Adrenal gland (tissue), 12 donors: Measurements from ENCODE around the gene NDC1. TPM values are rescaled to one million over a fixed set of nuclear protein-coding genes. Genes with fewer than 3 reads are reported as not detected.

ENCODE experiments used
- DNase-seq, 7 donors: peaks; one replicate each; pipeline ENCODE4 v3.0.0-alpha.2; 2019 to 2020
- H3K27ac ChIP-seq, 5 donors: fragments of 200-600 bp; sonication (generic) in 4 of 5; 1 replicate in 3 of 5; 2 replicates in 2 of 5; pipeline versions ENCODE4 v1.5.1 to v1.8.0; 2016 to 2020; ENCODE audit warnings: mild to moderate bottlenecking in 1 of 5
- H3K27me3 ChIP-seq: fragments of 200-600 bp; 2 replicates; pipeline ENCODE4 v1.8.0; 2021
- H3K36me3 ChIP-seq, 2 donors: fragments of 200-600 bp; replicated peaks in 1 of 2; 1 replicate in 1 of 2; 2 replicates in 1 of 2; pipeline versions ENCODE4 v1.5.1 to v1.8.0; 2018 to 2022
- H3K4me1 ChIP-seq, 2 donors: fragments of 200-600 bp; replicated peaks in 1 of 2; 1 replicate in 1 of 2; 2 replicates in 1 of 2; pipeline versions ENCODE4 v1.5.1 to v1.8.0; 2018 to 2021
- H3K4me3 ChIP-seq, 4 donors: fragments of 200-600 bp; sonication (generic) in 3 of 4; one replicate each; pipeline ENCODE4 v1.5.1; 2016 to 2018
- H3K9me3 ChIP-seq, 3 donors: fragments of 200-600 bp; sonication (generic) in 1 of 3; replicated peaks in 1 of 3; 1 replicate in 2 of 3; 2 replicates in 1 of 3; pipeline versions ENCODE4 v1.5.1 to v1.8.0; 2016 to 2021
- CTCF ChIP-seq, 6 experiments: fragments of 450-650 bp in 4 of 6; fragments of 200-600 bp in 2 of 6; sonication (generic) in 1 of 6; IDR thresholded peaks; 1 replicate in 5 of 6; 2 replicates in 1 of 6; pipeline versions ENCODE4 v1.5.1 to v1.8.0; 2016 to 2021; ENCODE audit warnings: antibody characterized with exemption in 6 of 6, mild to moderate bottlenecking in 2 of 6, moderate library complexity in 1 of 6
- POLR2A ChIP-seq, 2 donors: fragments of 450-650 bp; IDR thresholded peaks; one replicate each; pipeline ENCODE4 v1.6.1; 2017; ENCODE audit warnings: antibody characterized with exemption in 2 of 2, mild to moderate bottlenecking in 2 of 2, moderate library complexity in 1 of 2
- WGBS, 4 donors: extraction: QIAGEN DNeasy Blood & Tissue Kit in 2 of 4; methylation state at CpG; one replicate each; pipeline versions ENCODE4 v1.1.5 to v1.1.7; 2013 to 2017; 5-methylcytosine and 5-hydroxymethylcytosine counted together
- intact Hi-C, 2 donors: fragments of 100-400 bp; cut with DNase I; formaldehyde crosslinking; loops; one replicate each; pipeline versions ENCODE4 v1.14.1 to v1.15.0; 2022 to 2023
- polyA plus RNA-seq, 3 donors: library from polyadenylated mRNA; stranded (reverse); fragments of 200-250 nt in 2 of 3; fragments of 350-450 nt in 1 of 3; fragmentation: Illumina TruSeq in 1 of 3; extraction: RNeasy Lipid Tissue Mini Kit (QIAGEN cat#74804) in 1 of 3; gene quantifications; one replicate each; pipeline ENCODE4 v1.2.3, GENCODE V29; 2013 to 2014
- total RNA-seq, 9 donors: library from RNA; depleted of rRNA in 4 of 9; stranded (reverse); fragments of >200 nt in 4 of 9; fragments of 120-200 nt in 1 of 9; fragmentation: NEBNext Ultra II Directional in 1 of 9; extraction: Animal tissue kit (Norgen Biotek cat#: 25700) in 1 of 9; gene quantifications; one replicate each; pipeline versions ENCODE4 v1.1.0 to v1.2.4, GENCODE V29; 2013 to 2023
- donor health status: healthy with polysubstance abuse.
- donor health status: Bipolar disorder and iron deficiency.
- donor health status: DM: yes; HTN: yes; CAD: no.
- donor health status: DM: no; HTN: no; CAD: no.
- donor health status: DM: no; HTN: no; CAD: no.
- donor health status: DM: yes; HTN: yes; CAD: no.

Gene NDC1
- total and polyA plus RNA-seq, 12 donors, result 2.9 to 21.9 (median 10.4) TPM

DNA sequence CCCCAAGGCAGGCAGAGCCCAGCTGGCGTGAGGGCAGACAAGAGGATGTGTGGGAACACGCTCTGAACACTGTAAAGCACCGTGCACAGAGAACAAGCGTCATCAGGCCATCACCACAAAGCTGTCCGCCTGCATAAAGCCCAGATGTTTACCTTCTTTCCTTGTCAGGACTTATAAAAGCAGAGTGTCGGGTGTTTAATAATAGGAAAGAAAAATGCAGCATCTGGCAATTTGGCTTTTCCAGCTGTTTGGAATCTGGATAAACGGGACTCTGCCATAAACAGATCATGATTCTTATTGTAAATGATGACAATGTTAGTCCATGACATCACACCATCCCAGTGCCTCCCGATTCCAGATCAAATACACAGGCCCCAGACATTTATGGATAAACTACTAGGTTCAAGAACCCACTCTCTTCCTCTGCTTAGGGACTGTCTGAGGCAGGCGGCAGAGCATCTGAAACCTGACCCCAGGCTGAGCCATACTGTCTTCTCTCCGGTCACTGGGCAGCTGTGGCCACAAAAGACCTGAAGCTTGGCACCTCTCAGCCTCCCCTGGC, 103.4 kb downstream of the NDC1 start:
- TF ChIP-seq POLR2A (IDR thresholded peaks at IDR 0.05) (no peak), CTCF (IDR thresholded peaks at IDR 0.05) (no peak)
- Histone ChIP-seq H3K4me3 (no peak overlapping the region), H3K27me3 (peaks cover 20% of the 10 kb centered on the region), H3K4me1 (peaks cover 0 to 13% of the 10 kb centered on the region in 2 donors), H3K27ac (no peak overlapping the region), H3K36me3 (no peaks in the 10 kb centered on the region), H3K9me3 (no peaks in the 10 kb centered on the region)
- WGBS, 4 donors, result 75 to 89% (median 79%) methylated on average over 10 of the region's 10 CpGs
- no peak for DNase-seq
- intact Hi-C loops, result no loop called here

DNA sequence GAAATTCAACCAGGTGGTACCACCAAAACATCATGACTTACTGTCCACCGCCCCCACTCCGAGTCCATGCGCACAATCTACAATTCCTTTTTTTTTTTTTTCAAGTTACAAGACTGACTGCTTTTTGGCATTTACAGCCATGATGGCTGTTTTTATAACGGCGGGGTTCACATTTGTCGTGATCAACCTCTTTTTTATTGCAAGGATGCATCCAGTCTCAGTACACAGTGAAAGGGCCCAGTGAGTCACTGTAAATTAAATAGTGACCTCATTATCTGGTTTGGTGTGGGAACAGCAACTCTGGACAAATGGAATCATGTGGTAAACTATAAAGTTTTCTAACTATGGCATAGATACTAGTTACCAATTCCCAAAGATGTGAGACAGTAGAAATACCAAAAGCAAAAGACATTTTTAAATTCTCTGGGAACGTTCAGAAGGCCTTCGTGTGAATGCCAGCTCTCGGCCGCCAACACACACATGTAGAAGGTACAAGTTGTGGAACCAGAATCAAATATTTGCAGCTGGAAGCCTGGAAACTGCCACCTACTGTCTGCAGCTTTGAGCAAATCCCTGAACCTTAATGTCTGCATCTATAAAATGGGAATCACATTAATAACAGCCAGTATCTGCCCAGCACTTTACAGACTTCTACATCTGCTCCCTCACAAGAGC, 104.0 kb downstream of the NDC1 start:
- no peaks in the 10 kb centered on the region for H3K36me3 ChIP-seq
- TF ChIP-seq POLR2A (IDR thresholded peaks at IDR 0.05) (no peak), CTCF (IDR thresholded peaks at IDR 0.05) (no peak)
- H3K9me3 ChIP-seq, result no peaks in the 10 kb centered on the region
- no peak overlapping the region for H3K27ac ChIP-seq
- DNase-seq, result no peak
- H3K27me3 ChIP-seq, result peaks cover 15% of the 10 kb centered on the region
- H3K4me1 ChIP-seq, result peaks cover 0 to 13% of the 10 kb centered on the region in 2 donors
- no peak overlapping the region for H3K4me3 ChIP-seq
- intact Hi-C loops, result no loop called here
- WGBS, 4 donors, result 82 to 93% (median 90%) methylated on average over 10 of the region's 10 CpGs

- H3K27ac ChIP-seq, result no peak overlapping the region
- H3K9me3 ChIP-seq, result no peaks in the 10 kb centered on the region
- DNase-seq, result no peak
- no peaks in the 10 kb centered on the region for H3K36me3 ChIP-seq
- H3K4me1 ChIP-seq, result peaks cover 0 to 9% of the 10 kb centered on the region in 2 donors
- intact Hi-C loops, result no loop called here
- TF ChIP-seq POLR2A (IDR thresholded peaks at IDR 0.05), result no peak
- no peak for TF ChIP-seq CTCF (IDR thresholded peaks at IDR 0.05)
- peaks cover 11% of the 10 kb centered on the region for H3K27me3 ChIP-seq
- H3K4me3 ChIP-seq, result no peak overlapping the region
- 86 to 91% (median 88%) methylated on average over 12 of the region's 12 CpGs for WGBS, 4 donors
Observed at GRCh38 chr1:53733447-53733931, 104.6 kb downstream of the NDC1 start.

DNA sequence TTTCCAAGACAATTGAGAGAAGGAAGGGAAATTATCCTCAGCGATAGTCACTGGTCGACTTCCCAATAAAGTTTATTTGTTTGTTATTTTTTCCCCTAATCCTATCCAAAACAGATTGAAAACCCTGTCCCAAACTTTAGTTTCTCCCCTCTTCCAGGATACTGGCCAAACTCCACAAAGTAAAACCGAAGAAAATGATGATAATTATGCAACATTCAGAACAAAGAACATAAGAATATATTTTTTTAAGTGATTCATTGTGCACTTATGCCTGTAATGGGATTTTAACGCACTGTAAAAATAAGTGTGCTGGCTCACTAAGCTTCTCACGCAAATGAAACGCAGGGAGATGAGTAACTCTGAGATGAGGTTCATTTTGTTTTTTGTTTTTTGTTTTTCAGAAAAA, 105.2 kb downstream of the NDC1 start:
- no peak for DNase-seq
- intact Hi-C loops, result no loop called here
- H3K9me3 ChIP-seq, result no peaks in the 10 kb centered on the region
- no peak overlapping the region for H3K27ac ChIP-seq
- peaks cover 5% of the 10 kb centered on the region for H3K27me3 ChIP-seq
- no peaks in the 10 kb centered on the region for H3K36me3 ChIP-seq
- H3K4me1 ChIP-seq, result peaks cover 0 to 4% of the 10 kb centered on the region in 2 donors
- no peak for TF ChIP-seq CTCF (IDR thresholded peaks at IDR 0.05)
- no peak for TF ChIP-seq POLR2A (IDR thresholded peaks at IDR 0.05)
- 52 to 62% (median 55%) methylated on average over 6 of the region's 6 CpGs for WGBS, 4 donors
- no peak overlapping the region for H3K4me3 ChIP-seq
